ENCODE results near the gene PDP2.
"Not testable (repeated sequence)": the region's sequence is repeated elsewhere in the genome, so short reads cannot be mapped to it uniquely, and the experiment has no call there.

PDP2 gene

GRCh38 chr16:66888647-66889615 lies 8.6 kb downstream of the PDP2 start:
- DNase-seq: no peak

GRCh38 chr16:66889622-66890021 lies 9.3 kb downstream of the PDP2 start:
- DNase-seq: no peak

- DNase-seq: no peak
Observed at GRCh38 chr16:66890799-66891198, 10.5 kb downstream of the PDP2 start.

DNA sequence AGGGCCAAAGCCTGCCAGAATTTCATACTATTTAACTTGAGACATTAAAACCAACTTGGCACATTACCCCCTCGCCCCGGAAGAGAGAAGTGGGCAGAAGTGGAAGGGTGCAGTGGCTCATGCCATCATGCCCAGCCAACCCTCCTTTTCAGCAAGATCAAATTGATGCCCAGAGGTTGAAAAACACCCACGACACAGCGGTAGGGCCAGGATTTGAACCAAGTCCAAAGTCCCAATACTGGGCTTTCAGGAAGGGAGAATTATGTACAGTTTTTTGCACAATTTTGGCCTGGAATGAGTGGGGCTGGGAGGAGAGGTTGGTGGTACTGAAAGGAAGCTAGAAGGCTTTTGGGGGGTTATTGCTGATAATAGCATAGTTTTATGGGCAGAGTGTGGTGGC lies 11.0 kb downstream of the PDP2 start:
- no peak for DNase-seq

DNA sequence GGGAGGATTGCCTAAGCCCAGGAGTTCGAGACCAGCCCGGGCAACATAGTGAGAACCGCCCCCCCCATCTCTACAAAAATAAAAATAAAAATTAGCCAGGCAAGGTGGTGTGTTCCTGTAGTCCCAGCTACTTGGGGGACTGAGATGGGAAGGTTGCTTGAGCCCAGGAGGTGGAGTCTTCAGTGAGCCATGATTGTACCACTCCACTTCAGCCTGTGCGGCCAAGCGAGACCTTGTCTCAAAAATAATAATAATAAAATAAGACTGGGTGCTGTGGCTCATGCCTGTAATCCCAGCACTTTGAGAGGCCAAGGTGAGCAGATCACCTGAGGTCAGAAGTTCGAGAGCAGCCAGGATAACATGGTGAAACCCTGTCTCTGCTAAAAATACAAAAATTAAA lies 11.5 kb downstream of the PDP2 start:
- no peak for DNase-seq

GRCh38 chr16:66894055-66894454 lies 13.7 kb downstream of the PDP2 start:
- DNase-seq: no peak

- peak; percentile 50 for DNase-seq
Observed at GRCh38 chr16:66894948-66895688, 14.8 kb downstream of the PDP2 start.

GRCh38 chr16:66895689-66895979 lies 15.3 kb downstream of the PDP2 start:
- DNase-seq: no peak

DNA sequence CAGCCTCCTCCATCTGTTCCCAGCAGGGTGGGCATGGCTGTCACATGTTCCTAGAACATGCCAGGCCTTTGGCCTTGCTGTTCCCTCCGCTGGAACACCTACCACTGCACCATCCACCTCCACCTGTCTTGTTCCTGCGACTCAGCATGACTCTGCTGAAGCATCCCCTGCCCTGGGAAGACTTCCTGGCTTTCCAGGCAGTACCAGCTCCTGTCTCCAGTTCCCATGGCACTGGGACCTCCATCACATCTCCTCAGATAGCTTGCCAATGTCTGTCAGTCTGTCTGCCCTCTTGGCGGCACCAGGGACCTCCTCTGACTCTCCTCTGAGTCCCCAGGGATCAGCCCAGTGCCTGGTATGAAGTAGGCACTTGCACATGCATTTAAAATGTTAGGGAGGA lies 15.7 kb downstream of the PDP2 start:
- no peak for DNase-seq

DNA sequence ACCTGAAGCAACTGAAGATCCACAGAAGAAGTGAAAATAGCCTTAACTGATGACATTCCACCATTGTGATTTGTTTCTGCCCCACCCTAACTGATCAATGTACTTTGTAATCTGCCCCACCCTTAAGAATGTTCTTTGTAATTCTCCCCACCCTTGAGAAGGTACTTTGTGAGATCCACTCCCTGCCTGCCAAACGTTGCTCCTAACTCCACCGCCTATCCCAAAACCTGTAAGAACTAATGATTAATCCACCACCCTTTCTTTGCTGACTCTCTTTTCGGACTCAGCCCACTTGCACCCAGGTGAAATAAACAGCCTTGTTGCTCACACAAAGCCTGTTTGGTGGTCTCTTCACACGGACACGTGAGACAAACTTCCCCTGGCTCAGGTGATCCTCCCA lies 16.4 kb downstream of the PDP2 start:
- DNase-seq: not testable (repeated sequence)

GRCh38 chr16:66898207-66898606 lies 17.9 kb downstream of the PDP2 start:
- DNase-seq: peak; percentile 41

GRCh38 chr16:66898933-66899309 lies 18.6 kb downstream of the PDP2 start:
- DNase-seq: no peak

DNA sequence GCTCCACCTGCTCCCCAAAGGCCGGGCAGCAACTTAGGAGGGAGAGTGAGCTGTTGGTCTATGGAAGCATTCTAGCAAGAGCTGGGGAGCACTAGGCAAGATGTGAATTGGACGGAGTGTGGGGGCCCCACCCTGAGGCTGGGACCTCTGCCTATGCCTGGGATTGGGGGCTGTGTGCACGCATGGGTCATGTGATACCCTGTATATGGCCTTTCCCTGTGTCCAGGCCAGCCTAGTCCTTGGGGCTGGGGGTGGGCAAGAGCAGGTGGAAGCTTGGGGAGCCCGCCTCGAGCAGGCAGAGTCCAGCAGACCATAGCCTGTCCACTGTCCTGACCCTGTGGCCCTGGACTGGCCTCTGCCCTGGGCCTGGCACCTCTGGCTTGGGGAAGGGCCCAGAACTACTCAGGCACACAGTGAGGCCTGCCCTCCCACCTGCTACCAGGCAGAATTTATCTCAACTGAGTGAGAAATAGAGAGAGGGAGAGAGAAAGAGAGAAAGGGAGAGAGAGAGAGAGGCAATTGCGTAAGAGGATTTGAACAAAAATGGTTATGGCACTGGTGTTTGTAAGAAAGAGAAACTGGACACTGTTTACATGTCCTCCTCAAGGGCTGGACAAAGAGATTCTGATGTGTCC lies 19.1 kb downstream of the PDP2 start:
- DNase-seq: peak; percentile 49

DNA sequence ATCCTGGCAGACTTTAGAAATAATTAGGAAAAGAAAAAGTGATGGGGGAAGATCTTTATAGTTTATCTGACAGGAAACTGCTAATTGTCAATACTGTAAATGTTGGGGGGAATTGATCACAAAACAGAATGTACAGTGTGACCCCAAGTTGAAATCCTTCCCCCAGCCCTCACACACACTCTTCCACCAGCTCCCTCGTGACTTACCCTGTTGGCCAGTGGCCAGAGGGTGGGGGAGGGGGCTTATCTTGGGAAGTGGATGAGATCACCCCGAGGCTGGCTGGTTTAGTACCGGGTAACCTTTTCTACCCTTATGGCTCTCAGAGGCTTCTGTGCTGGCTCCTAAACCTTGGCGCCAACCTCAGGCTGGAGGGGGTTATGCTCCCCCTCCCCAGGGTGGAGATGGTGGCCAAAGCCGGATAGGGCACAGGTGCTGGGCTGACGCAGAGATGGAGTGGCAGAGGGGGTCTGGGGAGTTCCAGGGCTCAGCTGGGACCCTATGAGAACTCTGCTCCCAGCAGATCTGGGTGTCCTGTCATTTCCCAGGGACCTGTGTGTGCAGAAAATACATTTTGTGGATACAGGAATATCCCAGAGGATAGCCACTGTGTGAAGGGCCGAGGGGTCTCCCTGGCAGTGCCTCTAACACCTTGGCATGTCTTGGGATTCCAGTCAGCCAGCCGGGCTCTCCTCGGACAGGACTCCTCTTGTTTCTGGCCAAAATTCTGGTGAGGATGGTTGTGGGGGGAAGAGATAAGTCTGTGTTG lies 19.8 kb downstream of the PDP2 start:
- peak; percentile 90 for DNase-seq

- DNase-seq: peak; percentile 65
Observed at GRCh38 chr16:66900721-66901441, 20.6 kb downstream of the PDP2 start.

- DNase-seq: no peak
Observed at GRCh38 chr16:66901626-66902025, 21.3 kb downstream of the PDP2 start.

DNA sequence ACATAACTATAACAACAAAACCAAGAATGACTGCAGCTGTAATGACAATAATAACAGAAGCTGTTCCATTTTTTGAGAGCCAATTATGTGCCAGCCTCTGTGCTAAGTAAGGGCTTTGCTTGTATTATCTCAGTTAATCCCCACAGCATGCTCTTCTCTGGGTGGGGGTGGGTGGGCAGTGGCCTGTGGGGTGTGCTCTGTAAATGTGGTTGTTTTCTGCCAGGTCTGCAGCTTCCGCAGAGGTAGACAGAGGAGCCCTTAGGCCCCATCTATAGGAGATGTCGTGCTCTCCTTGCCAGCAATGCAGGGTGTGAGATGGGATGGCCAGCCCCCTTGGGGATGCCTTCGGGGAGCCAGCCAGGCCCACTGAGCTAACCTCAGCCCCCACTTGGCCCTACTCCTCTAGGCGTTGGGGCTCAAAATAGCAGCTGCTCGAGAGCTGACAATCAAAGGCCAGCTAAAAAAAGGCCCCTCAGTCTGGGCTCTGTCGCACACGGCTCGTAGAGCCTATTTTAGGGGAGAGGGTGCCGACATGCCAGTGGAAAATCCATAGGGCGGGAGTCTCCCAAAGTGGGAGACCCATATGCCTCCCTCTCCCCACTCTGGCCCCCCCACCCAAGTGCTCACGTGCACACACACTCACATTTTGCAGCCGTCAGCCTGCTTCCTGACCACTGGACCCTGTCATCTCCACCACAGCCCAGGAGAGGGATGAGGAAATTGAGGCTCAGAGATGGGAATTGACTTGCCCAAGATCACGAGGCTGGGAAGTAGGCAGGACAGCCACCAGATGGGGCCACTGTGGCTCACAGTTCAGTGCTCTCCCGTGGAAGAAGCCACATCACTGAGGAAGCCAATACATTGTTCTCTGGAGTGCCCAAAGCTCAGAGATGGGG lies 22.6 kb downstream of the PDP2 start:
- no peak for DNase-seq

- DNase-seq: peak; percentile 42
Observed at GRCh38 chr16:66903544-66904427, 23.5 kb downstream of the PDP2 start.

DNA sequence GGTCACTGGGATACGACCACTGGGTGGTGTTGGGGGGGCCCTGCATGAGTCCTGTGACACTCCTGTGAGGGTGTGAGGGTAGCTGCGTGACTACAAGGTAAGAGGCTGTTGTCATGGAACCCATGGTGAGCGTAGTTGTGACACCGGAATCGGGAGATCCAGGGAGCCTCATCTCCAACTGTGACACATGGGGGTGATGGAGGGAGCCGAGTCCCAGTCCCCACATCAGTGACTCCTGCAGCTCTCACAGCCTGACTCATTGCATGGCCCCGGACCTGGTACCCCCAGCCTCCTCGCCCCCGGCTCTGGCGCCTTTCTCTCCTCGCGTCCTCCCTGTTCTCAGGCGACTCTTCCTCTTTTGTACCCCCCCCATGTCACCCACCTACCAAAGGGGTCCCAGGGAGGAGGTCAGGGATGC lies 24.1 kb downstream of the PDP2 start:
- no peak for DNase-seq
